NT2/D1 (cell line): ENCODE measurements around the gene ATP8B4.

Source experiments
- YY1 ChIP-seq: IDR thresholded peaks from 2 replicates; pipeline ENCODE4 v1.6.1; 2011; ENCODE audit not compliant: insufficient read length, insufficient read depth
- ZNF274 ChIP-seq: IDR thresholded peaks from 2 replicates; pipeline ENCODE4 v1.6.1; 2011; ENCODE audit warnings: mild to moderate bottlenecking, low read depth, low read length

DNA sequence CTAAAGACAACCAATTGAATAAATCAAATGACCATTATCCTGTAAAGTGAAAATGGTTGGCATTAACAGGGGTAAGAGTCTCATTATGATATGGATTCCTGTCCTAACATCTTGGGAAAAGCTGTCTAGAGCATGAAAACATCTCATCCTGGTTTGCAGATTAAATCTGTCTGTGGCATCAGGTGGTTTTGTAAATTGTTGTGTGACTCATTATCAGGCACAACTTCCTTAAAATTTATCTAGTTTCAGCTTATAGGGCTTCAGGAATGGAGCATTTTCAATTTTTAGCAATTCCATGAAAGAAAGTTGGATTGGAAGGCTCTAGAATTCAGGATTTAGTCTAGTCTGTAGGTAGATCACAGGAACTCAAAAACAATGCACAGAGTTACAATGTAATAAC lies 31.8 kb upstream of the ATP8B4 start:
- no peak for TF ChIP-seq YY1
- TF ChIP-seq ZNF274: no peak
